Type B pancreatic cell (in vitro differentiated cells): ENCODE results near the gene MKI67. TPM values are rescaled to one million over a fixed set of nuclear protein-coding genes. Genes with fewer than 3 reads are reported as not detected.

Source experiments
- DNase-seq: peaks from one replicate; pipeline ENCODE4 v3.0.0; 2021; ENCODE audit warnings: mixed read lengths; ENCODE audit not compliant: unreplicated experiment; ENCODE audit errors: extremely low spot score
- H3K27ac Mint-ChIP-seq: 2 replicates; pipeline ENCODE4 v1.8.0; 2021; ENCODE audit warnings: mild to moderate bottlenecking, mixed read lengths
- H3K27me3 Mint-ChIP-seq: 2 replicates; pipeline ENCODE4 v1.8.0; 2021; ENCODE audit warnings: mixed read lengths
- H3K36me3 Mint-ChIP-seq: 2 replicates; pipeline ENCODE4 v1.8.0; 2021; ENCODE audit warnings: mixed read lengths
- H3K4me1 Mint-ChIP-seq: one replicate; pipeline ENCODE4 v1.8.0; 2021; ENCODE audit warnings: mixed read lengths; ENCODE audit not compliant: unreplicated experiment
- H3K4me3 Mint-ChIP-seq: 2 replicates; pipeline ENCODE4 v1.8.0; 2021; ENCODE audit warnings: mild to moderate bottlenecking, mixed read lengths
- H3K9me3 Mint-ChIP-seq: 2 replicates; pipeline ENCODE4 v1.8.0; 2021; ENCODE audit warnings: mixed read lengths
- CTCF ChIP-seq: fragments of 200-600 bp; sonication (generic); conservative IDR thresholded peaks from 2 replicates; pipeline ENCODE4 v1.5.0; 2021; ENCODE audit warnings: antibody characterized with exemption, mild to moderate bottlenecking
- total RNA-seq: library from RNA; stranded (reverse); gene quantifications from 2 replicates; pipeline ENCODE4 v1.2.1, GENCODE V29; 2021; ENCODE audit warnings: low replicate concordance

MKI67 gene
- total RNA-seq, 1 donor from 2014 or later: 104 TPM

GRCh38 chr10:128064970-128065580, 61.1 kb downstream of the MKI67 start:
- H3K4me3 Mint-ChIP-seq: no peak overlapping the region
- H3K27me3 Mint-ChIP-seq: peaks cover under 1% of the 10 kb centered on the region
- no peaks in the 10 kb centered on the region for H3K36me3 Mint-ChIP-seq
- H3K9me3 Mint-ChIP-seq: no peaks in the 10 kb centered on the region
- no peak overlapping the region for H3K27ac Mint-ChIP-seq
- no peak for TF ChIP-seq CTCF
- peaks cover 15% of the 10 kb centered on the region for H3K4me1 Mint-ChIP-seq
- DNase-seq: no peak

DNA sequence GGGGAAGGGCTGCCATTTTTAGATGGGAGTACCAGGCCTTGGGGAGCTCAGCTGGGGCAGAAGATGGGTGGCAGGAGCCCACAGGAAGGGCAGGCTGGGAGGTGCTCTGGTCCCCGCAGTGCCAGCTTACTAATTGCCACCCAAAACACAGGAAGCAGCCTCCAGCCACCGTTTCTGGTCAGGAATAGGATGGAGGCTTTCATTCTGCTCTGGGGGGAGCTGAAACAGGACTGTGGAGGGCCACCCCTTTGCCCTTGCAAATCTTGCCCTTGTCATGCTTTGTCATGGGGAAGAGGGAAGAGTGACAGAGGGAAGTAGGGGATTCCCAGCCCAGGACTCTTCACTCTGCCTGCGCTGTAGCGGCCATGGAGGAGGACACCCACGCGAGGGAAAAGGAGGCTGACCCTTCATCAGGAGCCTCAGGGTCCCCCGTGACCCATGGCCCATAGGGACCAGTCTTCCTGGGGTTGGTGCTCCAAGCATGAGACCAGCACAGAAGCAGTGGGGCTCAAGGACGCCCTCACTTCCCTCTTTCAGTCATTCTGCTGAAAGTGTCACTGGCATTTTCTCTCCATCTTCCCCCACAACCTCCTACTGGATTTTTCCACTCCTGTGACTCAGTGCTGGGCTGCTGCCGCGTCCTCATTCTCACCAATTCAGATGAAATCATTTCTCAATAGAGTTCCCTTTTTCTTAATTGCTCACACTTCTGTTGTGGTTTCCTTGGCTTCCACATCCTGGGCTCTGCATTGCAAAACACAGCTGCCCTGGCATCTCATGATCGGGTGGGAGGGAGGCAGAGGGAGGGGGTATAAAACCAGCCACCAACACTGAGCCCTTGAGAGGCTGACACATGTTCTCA, 61.9 kb downstream of the MKI67 start:
- no peaks in the 10 kb centered on the region for H3K36me3 Mint-ChIP-seq
- no peak overlapping the region for H3K27ac Mint-ChIP-seq
- no peaks in the 10 kb centered on the region for H3K9me3 Mint-ChIP-seq
- no peak for DNase-seq
- no peak overlapping the region for H3K4me3 Mint-ChIP-seq
- peaks cover 3% of the 10 kb centered on the region for H3K27me3 Mint-ChIP-seq
- no peak for TF ChIP-seq CTCF
- H3K4me1 Mint-ChIP-seq: peaks cover 15% of the 10 kb centered on the region

GRCh38 chr10:128063736-128064107, 62.5 kb downstream of the MKI67 start:
- TF ChIP-seq CTCF: no peak
- no peak for DNase-seq
- H3K9me3 Mint-ChIP-seq: no peaks in the 10 kb centered on the region
- H3K4me1 Mint-ChIP-seq: peaks cover 15% of the 10 kb centered on the region
- peaks cover 3% of the 10 kb centered on the region for H3K27me3 Mint-ChIP-seq
- H3K4me3 Mint-ChIP-seq: no peak overlapping the region
- H3K27ac Mint-ChIP-seq: peak overlapping the region; percentile 18
- no peaks in the 10 kb centered on the region for H3K36me3 Mint-ChIP-seq

DNA sequence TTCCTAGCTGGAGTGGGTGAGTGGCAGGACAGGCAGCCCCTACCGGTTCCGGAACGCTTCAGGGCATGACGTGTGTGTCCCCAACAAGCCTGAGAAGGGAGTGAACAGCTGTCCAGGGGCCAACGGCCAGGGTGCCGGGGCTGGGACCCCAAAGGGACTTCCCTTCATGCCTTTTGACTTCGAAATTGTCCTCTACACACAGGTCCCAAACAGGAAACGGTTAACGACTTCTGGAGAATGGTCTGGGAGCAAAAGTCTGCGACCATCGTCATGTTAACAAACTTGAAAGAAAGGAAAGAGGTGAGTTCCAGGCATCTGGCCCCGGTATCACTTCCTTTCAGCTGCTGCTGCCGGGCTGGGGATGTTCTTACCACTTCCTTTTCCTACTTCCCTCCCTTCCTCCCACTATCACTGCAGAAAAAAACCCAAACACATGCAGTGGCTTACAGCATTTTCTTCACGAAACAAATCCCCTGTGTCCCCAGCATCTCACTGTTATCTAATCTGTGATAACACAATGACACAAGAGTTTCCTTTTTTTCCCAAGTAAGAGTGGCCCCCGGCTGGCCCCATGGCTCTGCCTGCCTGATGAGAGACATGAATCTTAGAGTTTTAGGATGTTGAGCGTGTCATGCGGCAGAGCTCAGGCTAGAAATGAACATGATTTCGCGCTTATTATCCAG, 63.2 kb downstream of the MKI67 start:
- no peaks in the 10 kb centered on the region for H3K9me3 Mint-ChIP-seq
- peaks cover 3% of the 10 kb centered on the region for H3K27me3 Mint-ChIP-seq
- H3K4me1 Mint-ChIP-seq: peaks cover 15% of the 10 kb centered on the region
- TF ChIP-seq CTCF: no peak
- no peak for DNase-seq
- H3K27ac Mint-ChIP-seq: no peak overlapping the region
- H3K4me3 Mint-ChIP-seq: no peak overlapping the region
- no peaks in the 10 kb centered on the region for H3K36me3 Mint-ChIP-seq

DNA sequence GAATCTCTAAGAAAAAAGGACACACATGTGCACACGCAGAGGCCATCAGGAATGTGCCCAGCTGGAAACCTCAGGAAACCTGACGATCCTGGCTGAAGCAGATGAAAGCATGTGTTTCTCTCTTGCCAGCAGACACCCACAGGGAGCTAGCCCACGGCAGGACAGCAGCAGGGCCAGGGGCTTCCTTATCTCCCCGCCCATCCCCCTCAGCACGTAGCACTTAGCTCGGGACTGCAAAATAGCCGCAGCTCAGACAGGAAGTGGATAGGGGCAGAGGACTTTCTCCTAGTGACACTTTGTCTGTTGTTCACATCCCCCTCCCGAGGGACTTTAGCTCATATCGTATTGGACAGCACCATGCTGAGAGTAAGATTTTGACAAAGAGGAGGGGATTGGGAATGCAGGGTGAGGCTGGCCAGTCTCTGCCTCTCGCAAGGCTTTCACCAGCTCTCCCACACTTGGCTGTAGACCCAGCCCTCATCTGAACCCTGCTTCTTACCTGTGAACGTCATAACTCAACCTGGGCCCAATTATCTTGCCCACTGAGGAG, 63.8 kb downstream of the MKI67 start:
- peaks cover 3% of the 10 kb centered on the region for H3K27me3 Mint-ChIP-seq
- H3K4me1 Mint-ChIP-seq: peaks cover 15% of the 10 kb centered on the region
- no peak overlapping the region for H3K4me3 Mint-ChIP-seq
- H3K36me3 Mint-ChIP-seq: peaks cover 2% of the 10 kb centered on the region
- TF ChIP-seq CTCF: no peak
- no peak for DNase-seq
- H3K9me3 Mint-ChIP-seq: no peaks in the 10 kb centered on the region
- H3K27ac Mint-ChIP-seq: no peak overlapping the region
